Measurements from ENCODE around the gene EWSR1.

The EWSR1 gene

DNA sequence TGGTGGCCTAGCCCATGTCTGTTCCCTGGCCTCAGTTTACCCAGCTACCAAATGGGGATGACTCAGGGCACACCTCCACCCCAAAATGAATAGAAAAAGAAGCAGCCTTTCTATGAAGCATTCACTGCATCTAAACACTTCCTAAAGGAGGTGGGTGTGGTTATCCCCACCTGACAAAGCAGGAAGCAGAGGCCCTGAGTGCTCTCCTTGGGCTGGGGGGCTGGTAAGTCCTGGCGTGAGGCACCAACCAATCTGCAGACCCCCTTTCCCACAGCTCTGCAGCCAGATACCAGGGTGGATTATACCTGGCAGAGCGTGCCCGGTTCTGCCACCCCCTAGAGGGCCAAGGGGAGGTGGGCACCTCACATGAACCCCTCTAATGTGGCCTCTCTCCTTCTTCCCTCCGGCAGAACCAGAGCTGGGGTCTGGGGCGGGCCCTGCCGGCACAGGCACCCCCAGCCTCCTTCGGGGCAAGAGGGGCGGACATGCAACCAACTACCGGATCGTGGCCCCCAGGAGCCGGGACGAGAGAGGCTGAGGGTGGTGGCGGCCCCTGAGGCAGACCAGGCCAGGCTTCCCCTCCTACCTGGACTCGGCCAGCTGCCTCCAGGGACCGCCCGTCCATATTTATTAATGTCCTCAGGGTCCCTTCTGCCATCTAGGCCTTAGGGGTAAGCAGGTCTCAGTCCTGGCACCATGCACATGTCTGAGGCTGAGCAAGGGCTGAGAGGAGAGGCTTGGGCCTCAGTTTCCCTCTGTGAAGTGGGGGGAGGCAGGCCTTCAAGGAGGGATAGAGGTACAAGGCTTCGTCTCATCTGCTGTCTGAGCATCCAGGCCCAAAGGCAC, 9.4 kb upstream of the EWSR1 start:
- Mint-ChIP-seq H3K9me3 (no peaks in the 10 kb centered on the region), H3K27me3 (no peaks in the 10 kb centered on the region), H3K36me3 (ENCODE audit: low read depth) (peaks cover 3% of the 10 kb centered on the region), H3K4me3 (no peak overlapping the region), H3K27ac (no peak overlapping the region), H3K4me1 (ENCODE audit: low read depth) (no peaks in the 10 kb centered on the region)

DNA sequence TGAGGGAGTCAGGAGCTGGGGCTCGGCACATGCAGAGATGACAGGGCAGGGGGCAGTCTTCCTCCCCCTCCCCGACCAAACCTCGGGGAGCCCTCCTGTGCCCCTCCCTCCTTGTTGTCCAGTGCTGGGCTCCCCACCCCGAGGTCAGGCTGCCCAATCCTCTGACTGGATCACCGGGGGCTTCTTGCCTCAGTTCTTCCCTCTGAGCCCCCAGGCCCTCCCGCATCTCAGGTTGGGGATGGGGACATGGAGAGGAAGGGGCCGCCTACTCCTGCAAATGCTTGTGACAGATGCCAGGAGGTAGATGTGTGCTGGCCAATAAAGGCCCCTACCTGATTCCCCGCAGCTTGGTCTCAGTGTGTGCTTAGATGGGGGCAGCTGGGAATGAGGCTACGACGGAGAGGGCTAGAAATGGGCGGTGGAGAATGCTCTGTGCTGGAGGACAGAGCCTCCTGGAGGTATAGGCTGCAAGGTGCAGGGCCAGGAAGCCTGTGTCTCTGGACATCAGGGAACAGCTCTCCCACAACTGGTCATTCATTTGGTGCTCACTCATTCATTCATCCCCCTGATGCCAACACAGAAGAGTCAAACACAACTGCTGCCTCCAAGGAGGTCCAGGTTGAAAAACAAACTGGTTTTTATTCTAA, 8.7 kb upstream of the EWSR1 start:
- H3K27me3 Mint-ChIP-seq, result no peaks in the 10 kb centered on the region
- no peaks in the 10 kb centered on the region for H3K9me3 Mint-ChIP-seq
- H3K36me3 Mint-ChIP-seq (ENCODE audit: low read depth), result peaks cover 3% of the 10 kb centered on the region
- no peak overlapping the region for H3K27ac Mint-ChIP-seq
- H3K4me3 Mint-ChIP-seq, result no peak overlapping the region
- no peaks in the 10 kb centered on the region for H3K4me1 Mint-ChIP-seq (ENCODE audit: low read depth)

DNA sequence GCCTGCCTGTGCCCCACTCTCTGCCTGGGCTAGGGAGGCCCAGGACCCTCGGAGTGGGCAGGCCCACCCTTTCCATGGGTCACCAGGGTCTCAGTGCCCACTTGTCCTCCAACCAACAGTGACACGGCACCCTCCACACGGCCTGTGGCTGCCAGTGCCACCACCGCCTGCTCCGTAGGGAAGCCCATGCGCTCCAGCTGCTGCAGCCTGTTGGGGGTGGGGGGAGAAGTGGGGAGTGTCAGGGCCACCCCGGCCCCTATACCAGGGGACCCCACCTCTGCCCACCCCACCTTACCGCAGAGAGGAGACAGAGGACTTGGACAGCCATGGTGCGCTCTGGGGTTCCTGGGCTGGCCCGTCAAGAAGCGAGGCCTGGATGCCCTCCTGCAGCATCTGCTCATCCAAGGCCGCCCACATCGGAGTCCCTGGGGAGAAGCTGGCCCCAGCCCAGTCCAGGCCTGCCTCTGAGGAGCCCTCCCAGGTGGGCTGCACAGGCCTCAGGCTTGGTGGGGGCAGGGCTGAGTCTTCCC, 8.0 kb upstream of the EWSR1 start:
- peaks cover 3% of the 10 kb centered on the region for H3K36me3 Mint-ChIP-seq (ENCODE audit: low read depth)
- no peaks in the 10 kb centered on the region for H3K27me3 Mint-ChIP-seq
- no peaks in the 10 kb centered on the region for H3K4me1 Mint-ChIP-seq (ENCODE audit: low read depth)
- no peaks in the 10 kb centered on the region for H3K9me3 Mint-ChIP-seq
- H3K27ac Mint-ChIP-seq, result no peak overlapping the region
- H3K4me3 Mint-ChIP-seq, result no peak overlapping the region

DNA sequence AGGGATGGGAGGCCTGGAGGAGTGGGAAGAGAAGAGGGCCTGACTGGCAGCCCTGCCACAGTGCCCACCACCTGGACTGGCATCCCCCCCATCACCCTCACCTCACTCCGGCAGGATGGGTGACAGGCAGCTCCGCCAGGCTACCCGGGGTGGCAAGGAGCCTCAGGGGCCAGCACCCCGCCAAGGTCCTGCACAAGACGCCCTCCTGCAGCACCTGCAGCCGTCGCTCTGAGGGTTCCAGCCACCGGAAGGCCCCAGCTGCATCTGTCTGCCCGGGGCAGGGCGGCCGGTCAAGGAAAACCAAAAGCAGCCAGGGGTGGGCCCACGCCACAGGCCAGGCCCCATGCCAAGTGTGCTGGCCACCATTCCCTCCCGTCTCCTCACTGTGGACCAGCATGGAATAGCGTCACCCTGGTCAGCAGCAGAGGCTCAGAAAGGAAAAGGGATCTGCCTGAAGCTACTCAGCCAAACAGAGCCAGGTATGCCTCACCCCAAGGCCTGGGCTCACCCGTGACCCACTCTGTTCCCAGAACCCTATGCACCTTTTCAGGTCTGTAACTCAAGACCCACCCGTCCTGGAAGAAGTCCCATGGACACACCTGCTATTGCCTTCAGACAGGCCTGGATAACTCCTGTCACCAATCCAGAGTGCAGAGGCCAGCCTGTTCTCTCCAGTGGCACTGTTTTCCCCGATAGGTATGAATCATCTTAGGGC, 7.3 kb upstream of the EWSR1 start:
- Mint-ChIP-seq H3K27me3 (no peaks in the 10 kb centered on the region), H3K36me3 (ENCODE audit: low read depth) (peaks cover 4% of the 10 kb centered on the region), H3K27ac (no peak overlapping the region), H3K4me1 (ENCODE audit: low read depth) (no peaks in the 10 kb centered on the region), H3K9me3 (no peaks in the 10 kb centered on the region), H3K4me3 (no peak overlapping the region)

DNA sequence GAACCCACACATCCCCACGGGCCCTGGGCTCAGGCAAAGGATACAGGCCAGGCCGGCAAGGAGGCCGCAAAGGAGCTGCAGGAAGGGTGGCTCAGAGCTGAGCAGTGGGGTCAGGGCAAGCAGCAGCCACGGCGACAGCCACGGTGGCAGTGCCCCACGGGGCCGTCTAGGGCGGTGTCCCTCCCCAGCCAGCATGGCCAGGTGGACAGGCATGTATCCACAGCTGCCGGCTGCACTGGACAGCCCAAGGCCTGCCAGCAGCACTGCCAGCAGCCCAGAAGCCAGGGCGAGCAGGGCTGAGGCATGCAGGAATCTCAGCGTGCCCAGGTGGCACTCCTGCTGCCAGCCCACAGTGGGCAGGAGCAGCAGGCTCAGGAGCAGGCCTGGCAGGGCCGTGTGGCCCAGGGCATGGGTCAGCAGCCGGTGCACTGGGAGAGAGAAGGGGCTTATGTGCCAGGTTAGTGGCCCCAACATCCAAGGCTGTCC, 4.2 kb upstream of the EWSR1 start:
- Mint-ChIP-seq H3K9me3 (no peaks in the 10 kb centered on the region), H3K27me3 (peaks cover 3% of the 10 kb centered on the region), H3K4me3 (no peak overlapping the region), H3K4me1 (ENCODE audit: low read depth) (peaks cover 17% of the 10 kb centered on the region), H3K36me3 (ENCODE audit: low read depth) (peaks cover 25% of the 10 kb centered on the region), H3K27ac (no peak overlapping the region)

DNA sequence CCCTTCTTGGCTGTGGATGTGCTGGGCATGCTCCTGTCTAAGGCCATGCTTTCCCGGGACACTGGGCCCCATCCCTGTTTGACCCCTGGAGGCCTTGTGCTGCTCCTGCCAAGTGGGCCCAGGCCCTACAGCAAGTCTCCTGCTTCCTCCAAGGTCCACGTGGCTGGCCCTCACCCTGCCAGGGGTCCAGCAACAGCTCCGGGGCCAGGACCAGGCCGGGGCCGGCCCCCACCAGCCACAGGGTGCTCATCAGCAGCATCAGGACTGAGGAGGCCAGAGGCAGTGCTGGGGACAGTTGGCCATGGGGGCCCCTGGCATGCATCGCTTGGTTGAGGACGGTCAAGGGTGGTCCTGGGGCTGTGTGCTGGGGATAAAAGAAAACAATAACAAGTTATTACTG, 2.8 kb upstream of the EWSR1 start:
- Mint-ChIP-seq H3K27ac (no peak overlapping the region), H3K4me1 (ENCODE audit: low read depth) (peaks cover 25% of the 10 kb centered on the region), H3K36me3 (ENCODE audit: low read depth) (peaks cover 40% of the 10 kb centered on the region), H3K4me3 (no peak overlapping the region), H3K27me3 (peaks cover 3% of the 10 kb centered on the region), H3K9me3 (no peaks in the 10 kb centered on the region)

DNA sequence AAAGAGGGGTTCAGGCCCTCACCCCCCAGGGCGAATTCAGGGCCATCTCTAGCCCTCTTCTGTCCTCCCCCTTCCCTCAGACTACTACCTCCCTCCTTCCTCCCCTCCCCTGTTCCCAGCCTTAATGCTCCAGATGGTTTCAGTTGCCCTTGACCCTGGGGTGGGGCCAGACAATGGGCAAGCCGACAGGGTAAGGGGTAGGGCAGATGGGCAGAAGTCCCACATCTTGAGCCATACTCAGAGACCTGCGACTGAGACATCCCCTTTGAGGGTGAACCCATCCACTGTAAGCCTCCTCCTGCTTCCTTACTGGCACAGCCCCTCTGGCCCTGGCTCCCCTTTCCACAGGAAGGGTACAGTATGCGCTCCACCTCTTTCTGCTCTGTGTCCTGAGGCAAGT, 2.1 kb upstream of the EWSR1 start:
- Mint-ChIP-seq H3K36me3 (ENCODE audit: low read depth) (peaks cover 46% of the 10 kb centered on the region), H3K27ac (peak overlapping the region; percentile 96), H3K4me1 (ENCODE audit: low read depth) (peaks cover 31% of the 10 kb centered on the region), H3K9me3 (no peaks in the 10 kb centered on the region), H3K4me3 (peak overlapping the region; percentile 97), H3K27me3 (peaks cover 3% of the 10 kb centered on the region)

DNA sequence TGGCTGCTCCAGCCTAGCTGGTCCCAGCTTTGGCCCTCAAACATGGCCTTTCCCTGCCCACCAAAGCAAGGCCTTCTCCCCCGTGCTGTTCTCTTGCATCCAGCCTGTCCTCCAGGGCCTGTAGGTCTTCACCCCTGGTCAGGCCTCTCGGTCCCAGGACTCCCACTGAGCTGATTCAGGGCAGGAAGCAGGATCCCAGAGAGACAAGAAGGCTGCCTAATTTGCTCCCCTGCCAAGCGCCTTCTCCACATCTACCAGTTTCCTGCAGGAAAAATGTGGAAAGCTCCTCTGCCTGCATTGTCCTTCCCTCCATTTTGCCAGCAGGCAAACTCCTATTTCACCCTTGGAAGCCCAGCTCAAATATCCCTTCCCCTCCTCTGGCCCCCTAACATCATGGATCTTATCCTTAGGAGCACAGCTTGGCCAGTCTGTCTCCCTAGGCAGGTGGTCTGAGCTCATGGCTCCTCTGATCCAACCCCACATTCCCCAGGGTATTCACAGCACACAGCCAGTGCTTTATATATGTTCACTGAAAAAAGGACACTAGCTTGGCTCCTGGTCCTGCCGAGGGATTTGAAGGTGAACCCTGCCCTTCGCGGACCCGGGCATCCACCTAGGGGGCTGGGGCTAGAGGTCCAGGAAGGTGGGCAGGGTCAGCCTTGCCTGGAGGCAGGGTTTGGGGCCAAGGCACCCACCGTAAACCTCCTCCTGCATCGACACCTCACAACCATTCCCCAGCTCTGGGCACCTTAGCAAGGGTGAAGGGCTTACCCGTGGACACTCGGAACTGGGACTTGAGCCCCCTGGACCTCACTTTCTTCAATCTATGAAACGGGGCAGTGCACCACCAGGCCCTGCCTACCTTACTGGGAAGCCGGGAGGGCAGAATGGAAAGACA, 1.3 kb upstream of the EWSR1 start:
- no peaks in the 10 kb centered on the region for H3K9me3 Mint-ChIP-seq
- peaks cover 40% of the 10 kb centered on the region for H3K4me1 Mint-ChIP-seq (ENCODE audit: low read depth)
- peaks cover 54% of the 10 kb centered on the region for H3K36me3 Mint-ChIP-seq (ENCODE audit: low read depth)
- H3K27ac Mint-ChIP-seq, result peak overlapping the region; percentile 96
- H3K4me3 Mint-ChIP-seq, result peak overlapping the region; percentile 97
- H3K27me3 Mint-ChIP-seq, result peaks cover 3% of the 10 kb centered on the region

DNA sequence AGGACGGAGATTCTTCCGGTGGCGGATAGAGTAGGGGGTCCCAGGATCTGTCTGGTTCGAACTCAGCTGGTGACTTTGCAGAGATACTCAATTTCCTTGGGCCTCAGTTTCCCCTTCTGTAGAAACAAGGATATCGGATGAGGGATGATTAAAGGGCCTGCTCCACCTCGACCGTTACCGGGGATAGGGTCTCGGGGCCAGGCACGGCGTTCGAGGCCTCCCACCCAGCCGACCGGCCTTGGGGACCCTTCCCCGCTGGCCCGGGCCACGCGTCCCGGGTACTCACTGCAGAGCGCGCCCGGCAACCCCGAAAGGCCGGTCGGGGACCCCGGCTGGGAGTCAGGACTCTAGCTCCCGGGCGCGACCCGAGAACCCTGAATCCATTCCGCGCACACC, 608 bp upstream of the EWSR1 start:
- H3K36me3 Mint-ChIP-seq (ENCODE audit: low read depth), result peaks cover 58% of the 10 kb centered on the region
- H3K4me1 Mint-ChIP-seq (ENCODE audit: low read depth), result peaks cover 47% of the 10 kb centered on the region
- H3K27ac Mint-ChIP-seq, result peak overlapping the region; percentile 100
- no peaks in the 10 kb centered on the region for H3K9me3 Mint-ChIP-seq
- peaks cover 3% of the 10 kb centered on the region for H3K27me3 Mint-ChIP-seq
- peak overlapping the region; percentile 97 for H3K4me3 Mint-ChIP-seq

DNA sequence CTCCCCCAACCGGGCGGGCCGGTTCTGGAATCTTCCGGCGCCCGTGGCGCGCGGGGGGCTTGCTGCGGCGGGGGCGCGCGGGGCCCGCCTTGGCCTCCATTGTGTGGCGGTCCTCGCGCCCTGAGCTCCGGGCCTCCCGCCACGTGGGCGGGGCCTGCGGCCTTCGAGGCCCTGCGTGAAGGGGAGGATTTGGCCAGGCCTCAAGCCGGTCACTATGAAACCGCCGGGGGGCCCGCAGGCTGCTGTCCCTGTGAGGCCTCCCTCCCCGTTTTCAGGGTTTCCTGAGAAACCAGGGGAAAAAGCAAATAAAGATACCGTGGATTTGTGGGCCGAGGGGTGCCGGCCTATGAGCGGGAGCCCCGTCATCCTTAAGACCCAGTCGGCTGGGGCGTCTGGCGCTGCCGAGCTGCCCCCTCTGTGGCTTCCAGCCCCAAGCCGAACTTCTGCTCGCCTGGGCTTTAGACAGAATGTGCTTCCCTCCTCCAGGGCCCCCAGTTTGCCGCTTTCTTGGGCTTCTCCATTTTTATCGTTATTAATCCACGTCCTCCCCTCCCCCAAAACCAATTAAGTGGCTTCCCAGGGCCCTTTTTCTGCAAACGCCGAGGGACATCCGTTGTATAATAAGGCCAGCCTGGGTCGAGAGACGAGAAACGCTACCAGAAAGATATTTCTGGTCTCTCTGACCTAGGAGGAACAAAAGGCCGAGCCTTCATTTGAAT, 602 bp downstream of the EWSR1 start:
- Mint-ChIP-seq H3K27me3 (peaks cover 3% of the 10 kb centered on the region), H3K9me3 (no peaks in the 10 kb centered on the region), H3K4me3 (peak overlapping the region; percentile 97), H3K4me1 (ENCODE audit: low read depth) (peaks cover 59% of the 10 kb centered on the region), H3K36me3 (ENCODE audit: low read depth) (peaks cover 69% of the 10 kb centered on the region), H3K27ac (peak overlapping the region; percentile 100)

DNA sequence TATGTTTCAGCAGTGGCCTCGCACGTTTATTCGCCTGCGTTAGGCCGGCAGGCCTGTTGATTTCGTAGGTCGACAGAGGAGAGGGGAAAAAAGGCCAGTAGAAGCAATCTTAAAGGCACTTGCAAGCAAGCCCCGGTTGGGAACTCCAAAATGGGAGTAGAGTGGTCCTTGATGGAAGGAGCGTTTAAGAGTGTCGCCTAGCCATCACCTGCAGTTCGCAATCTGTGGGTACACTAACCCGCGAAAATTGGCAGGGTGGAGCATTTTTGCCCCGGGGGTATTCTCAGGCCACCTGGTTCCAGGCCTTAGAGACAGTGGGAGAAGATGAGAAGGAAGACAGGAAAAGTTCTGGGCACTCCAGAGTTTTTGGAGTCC, 1.1 kb downstream of the EWSR1 start:
- Mint-ChIP-seq H3K4me3 (peak overlapping the region; percentile 97), H3K9me3 (no peaks in the 10 kb centered on the region), H3K4me1 (ENCODE audit: low read depth) (peaks cover 64% of the 10 kb centered on the region), H3K27ac (peak overlapping the region; percentile 90), H3K36me3 (ENCODE audit: low read depth) (peaks cover 75% of the 10 kb centered on the region), H3K27me3 (peaks cover 3% of the 10 kb centered on the region)

DNA sequence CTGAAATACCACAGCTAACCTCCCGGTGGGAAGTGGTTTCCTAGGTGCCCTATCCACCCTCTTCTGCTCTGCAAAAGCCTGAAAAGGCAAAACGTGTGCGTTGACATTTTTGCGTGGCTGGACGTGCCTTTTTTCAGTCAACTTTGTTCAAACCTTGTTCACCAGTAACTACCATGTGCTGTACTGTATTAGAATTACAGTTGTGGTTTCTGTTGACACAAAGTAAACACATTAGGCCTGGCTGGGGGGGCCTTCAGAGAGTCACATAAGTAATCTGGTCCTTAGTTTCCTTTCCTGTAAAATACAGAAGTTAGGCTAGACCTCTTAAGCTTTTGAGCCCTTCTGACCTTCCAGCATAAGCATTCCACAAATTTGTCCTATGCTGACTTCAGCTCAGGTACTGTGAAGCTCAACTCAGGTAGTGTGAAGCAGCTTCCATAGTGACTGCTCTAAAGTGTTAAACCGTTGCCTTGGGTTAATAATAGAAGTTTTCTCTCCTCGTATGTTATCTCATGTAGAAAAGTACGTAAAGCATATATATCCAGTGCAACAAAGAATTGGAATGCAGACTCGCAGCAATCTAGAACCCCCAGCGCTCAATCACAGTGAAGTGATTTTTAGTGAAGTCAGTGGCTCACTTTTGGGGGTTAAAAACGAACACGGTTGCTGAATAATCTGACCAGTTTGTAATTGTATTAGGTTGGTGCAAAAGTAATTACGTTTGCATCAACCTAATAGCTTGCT, 1.8 kb downstream of the EWSR1 start:
- peak overlapping the region; percentile 90 for H3K27ac Mint-ChIP-seq
- H3K27me3 Mint-ChIP-seq, result peaks cover 3% of the 10 kb centered on the region
- peaks cover 81% of the 10 kb centered on the region for H3K36me3 Mint-ChIP-seq (ENCODE audit: low read depth)
- no peaks in the 10 kb centered on the region for H3K9me3 Mint-ChIP-seq
- peaks cover 71% of the 10 kb centered on the region for H3K4me1 Mint-ChIP-seq (ENCODE audit: low read depth)
- peak overlapping the region; percentile 97 for H3K4me3 Mint-ChIP-seq
